Tibial artery (tissue), 4 donors: Measurements from ENCODE around the gene DDX20.

Source experiments
- DNase-seq, 2 donors: peaks; one replicate each; pipeline ENCODE4 v3.0.0-alpha.2; 2019
- H3K27ac ChIP-seq, 2 donors: fragments of 200-600 bp; sonication (generic) in 1 of 2; 1 replicate in 1 of 2; 2 replicates in 1 of 2; pipeline ENCODE4 v1.5.1; 2018 to 2019; ENCODE audit warnings: mild to moderate bottlenecking in 1 of 2
- H3K27me3 ChIP-seq, 2 donors: fragments of 200-600 bp; sonication (generic) in 1 of 2; one replicate each; pipeline versions ENCODE4 v1.5.1 to v1.6.0; 2016 to 2019
- H3K36me3 ChIP-seq, 3 donors: fragments of 200-600 bp; sonication (generic) in 2 of 3; one replicate each; pipeline ENCODE4 v1.5.1; 2016 to 2019; ENCODE audit warnings: mild to moderate bottlenecking in 2 of 3
- H3K4me1 ChIP-seq, 4 donors: fragments of 200-600 bp; sonication (generic) in 2 of 4; 1 replicate in 3 of 4; 2 replicates in 1 of 4; pipeline ENCODE4 v1.5.1; 2016 to 2019
- H3K4me3 ChIP-seq, 2 donors: fragments of 200-600 bp; sonication (generic) in 1 of 2; 1 replicate in 1 of 2; 2 replicates in 1 of 2; pipeline ENCODE4 v1.5.1; 2018 to 2019; ENCODE audit warnings: mild to moderate bottlenecking in 2 of 2
- H3K9me3 ChIP-seq, 3 donors: fragments of 200-600 bp; sonication (generic) in 1 of 3; one replicate each; pipeline ENCODE4 v1.5.1; 2016 to 2019
- CTCF ChIP-seq, 2 experiments: fragments of 200-600 bp in 1 of 2; fragments of 450-650 bp in 1 of 2; IDR thresholded peaks; one replicate each; pipeline ENCODE4 v1.5.1; 2017 to 2019; ENCODE audit warnings: antibody characterized with exemption in 2 of 2, mild to moderate bottlenecking in 1 of 2, moderate library complexity in 1 of 2
- intact Hi-C: fragments of 100-400 bp; cut with DNase I; formaldehyde crosslinking; loops from one replicate; pipeline ENCODE4 v1.15.0; 2023; ENCODE audit warnings: low total_unique reads

DDX20 gene

DNA sequence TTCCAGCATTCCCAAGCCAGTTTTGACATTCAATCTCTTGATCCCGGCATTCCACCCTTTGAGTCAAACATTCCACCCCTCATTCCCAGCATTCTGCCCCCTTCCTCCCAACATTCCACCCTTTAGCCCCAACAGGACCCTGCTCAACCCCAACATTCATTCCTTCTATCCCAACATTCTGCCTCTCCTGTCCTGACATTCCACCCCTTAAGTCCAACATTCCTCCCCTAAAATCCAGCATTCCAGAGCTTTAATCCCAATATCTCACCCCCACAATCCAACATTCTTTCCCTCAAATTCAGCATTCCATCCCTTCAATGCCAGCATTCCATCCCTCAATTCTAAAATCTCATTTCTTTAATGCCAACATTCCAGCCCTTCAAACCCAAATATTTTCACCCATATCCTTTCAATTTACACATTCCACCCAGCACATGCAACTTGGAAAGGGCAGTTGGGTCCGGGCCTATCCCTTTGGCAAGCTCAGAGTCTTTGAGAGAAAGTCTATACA, 22.9 kb downstream of the DDX20 start:
- no peak for DNase-seq
- H3K27me3 ChIP-seq = no peaks in the 10 kb centered on the region
- intact Hi-C loops = no loop called here
- H3K4me1 ChIP-seq = no peaks in the 10 kb centered on the region
- TF ChIP-seq CTCF (IDR thresholded peaks at IDR 0.05) = no peak
- peaks cover 0 to 31% (median 0%) of the 10 kb centered on the region in 3 donors for H3K36me3 ChIP-seq
- H3K9me3 ChIP-seq = no peaks in the 10 kb centered on the region
- H3K27ac ChIP-seq = no peak overlapping the region
- H3K4me3 ChIP-seq = no peak overlapping the region

- Histone ChIP-seq H3K4me1 (no peaks in the 10 kb centered on the region), H3K27ac (no peak overlapping the region), H3K36me3 (peaks cover 0 to 31% (median 0%) of the 10 kb centered on the region in 3 donors), H3K4me3 (no peak overlapping the region), H3K9me3 (no peaks in the 10 kb centered on the region), H3K27me3 (no peaks in the 10 kb centered on the region)
- no peak for TF ChIP-seq CTCF (IDR thresholded peaks at IDR 0.05)
- intact Hi-C loops = no loop called here
- no peak for DNase-seq
Observed at GRCh38 chr1:111779546-111779945, 23.8 kb downstream of the DDX20 start.

GRCh38 chr1:111784273-111784901, 28.7 kb downstream of the DDX20 start:
- H3K27me3 ChIP-seq = no peaks in the 10 kb centered on the region
- intact Hi-C loops = no loop called here
- H3K36me3 ChIP-seq = peaks cover 0 to 8% (median 0%) of the 10 kb centered on the region in 3 donors
- H3K4me1 ChIP-seq = no peaks in the 10 kb centered on the region
- no peaks in the 10 kb centered on the region for H3K9me3 ChIP-seq
- H3K4me3 ChIP-seq = no peak overlapping the region
- H3K27ac ChIP-seq = no peak overlapping the region
- no peak for DNase-seq
- TF ChIP-seq CTCF (IDR thresholded peaks at IDR 0.05) = no peak

- H3K36me3 ChIP-seq = no peaks in the 10 kb centered on the region
- peak in 1 of 2 donors; percentile 45 for DNase-seq
- TF ChIP-seq CTCF (IDR thresholded peaks at IDR 0.05) = no peak
- no peaks in the 10 kb centered on the region for H3K27me3 ChIP-seq
- H3K4me3 ChIP-seq = no peak overlapping the region
- H3K4me1 ChIP-seq = no peaks in the 10 kb centered on the region
- H3K9me3 ChIP-seq = no peaks in the 10 kb centered on the region
- no peak overlapping the region for H3K27ac ChIP-seq
- intact Hi-C loops = no loop called here
Observed at GRCh38 chr1:111786669-111787207, 31.0 kb downstream of the DDX20 start.

DNA sequence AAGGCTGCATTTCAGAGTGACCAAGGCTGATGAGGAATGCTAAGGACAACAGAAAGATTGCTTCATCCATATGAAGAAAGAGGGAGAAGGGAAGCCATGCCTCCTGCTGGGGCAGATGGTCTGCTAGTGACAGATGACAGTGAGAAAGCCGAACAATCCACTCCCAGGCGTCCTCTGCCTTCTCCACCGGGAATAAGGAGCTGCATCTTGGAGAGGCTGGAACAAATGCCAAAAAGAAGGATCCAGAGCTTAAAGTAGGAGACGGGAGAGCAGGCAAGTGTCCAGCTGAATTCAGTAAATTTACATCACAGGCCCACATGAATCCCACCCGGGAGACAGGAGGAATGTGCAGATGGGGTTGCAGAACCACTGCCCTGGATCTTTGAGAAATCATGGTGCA, 33.4 kb downstream of the DDX20 start:
- no peak overlapping the region for H3K27ac ChIP-seq
- peak in 1 of 2 donors; percentile 51 for DNase-seq
- intact Hi-C loops = no loop called here

More for the DNA sequence above, 33.4 kb downstream of the DDX20 start:
- no peak for TF ChIP-seq CTCF (IDR thresholded peaks at IDR 0.05)
- Histone ChIP-seq H3K9me3 (no peaks in the 10 kb centered on the region), H3K36me3 (no peaks in the 10 kb centered on the region), H3K4me3 (no peak overlapping the region), H3K27me3 (no peaks in the 10 kb centered on the region), H3K4me1 (no peaks in the 10 kb centered on the region)
